Measurements from ENCODE around the gene STK32B.

GRCh38 chr4:5372198-5372597, 320.9 kb downstream of the STK32B start:
- TF ChIP-seq GATA2 (IDR thresholded peaks at IDR 0.05; ENCODE audit: low read depth, low read length) (no peak), GATA3 (IDR thresholded peaks at IDR 0.05; ENCODE audit: low read depth, low read length) (no peak)

All from SH-SY5Y (cell line).